OCI-LY3 (cell line): ENCODE measurements around the gene BNC2.

Experiments used
- H2AFZ ChIP-seq: fragments of 200-600, 300-600 bp; shearing (Covaris generic); 2 replicates; pipeline ENCODE4 v1.6.0; 2014; ENCODE audit warnings: antibody characterized with exemption, low read depth, low read length
- H3K27ac ChIP-seq: fragments of 200-600, 300-600 bp; sonication (generic); 2 replicates; pipeline ENCODE4 v1.5.1; 2014; ENCODE audit warnings: mild to moderate bottlenecking, low read length, moderate library complexity, mixed read lengths
- H3K27me3 ChIP-seq: fragments of 200-600, 300-600 bp; sonication (generic); 2 replicates; pipeline ENCODE4 v1.6.1; 2014; ENCODE audit warnings: low read depth, low read length, mixed read lengths
- H3K36me3 ChIP-seq: fragments of 200-600, 300-600 bp; sonication (generic); replicated peaks from 2 replicates; pipeline ENCODE3; 2014; ENCODE audit warnings: low read depth, low read length, mixed read lengths
- H3K4me1 ChIP-seq: fragments of 300-600, 200-600 bp; sonication (generic); 2 replicates; pipeline ENCODE4 v1.6.1; 2014; ENCODE audit warnings: low read length, mixed read lengths
- H3K4me2 ChIP-seq: fragments of 200-600, 300-600 bp; sonication (generic); 2 replicates; pipeline ENCODE4 v1.6.1; 2014; ENCODE audit warnings: low read length, mixed read lengths
- H3K4me3 ChIP-seq: fragments of 300-600, 200-600 bp; sonication (generic); 2 replicates; pipeline ENCODE4 v1.5.1; 2014; ENCODE audit warnings: antibody characterized with exemption, mild to moderate bottlenecking, low read length, moderate library complexity
- H3K79me2 ChIP-seq: fragments of 300-600, 200-600 bp; shearing (Covaris generic); 2 replicates; pipeline ENCODE4 v1.6.1; 2014; ENCODE audit warnings: mild to moderate bottlenecking, low read length, mixed read lengths
- H3K9ac ChIP-seq: fragments of 300-600, 200-600 bp; shearing (Covaris generic); 2 replicates; pipeline ENCODE4 v1.6.0; 2014; ENCODE audit warnings: mild to moderate bottlenecking, low read length, moderate library complexity
- H3K9me3 ChIP-seq: fragments of 200-600, 300-600 bp; shearing (Covaris generic); 2 replicates; pipeline ENCODE4 v1.6.1; 2014; ENCODE audit warnings: low read length, mixed read lengths; ENCODE audit not compliant: insufficient read depth
- H4K20me1 ChIP-seq: fragments of 200-600, 300-600 bp; sonication (generic); 2 replicates; pipeline ENCODE4 v1.6.1; 2016; ENCODE audit warnings: low read length, mixed read lengths; ENCODE audit not compliant: insufficient read depth
- CTCF ChIP-seq: fragments of 200-600, 300-600 bp; sonication (generic); IDR thresholded peaks from 2 replicates; pipeline ENCODE4 v1.5.1; 2014; ENCODE audit warnings: antibody characterized with exemption, low read length, low read depth
- EZH2phosphoT487 ChIP-seq: fragments of 200-600 bp; shearing (Covaris generic); IDR thresholded peaks from 2 replicates; pipeline ENCODE4 v1.6.1; 2018; ENCODE audit warnings: antibody characterized with exemption, mixed run types, low read depth

BNC2 gene

GRCh38 chr9:16602494-16602893 lies 268.0 kb downstream of the BNC2 start:
- Histone ChIP-seq H3K9ac (no peak overlapping the region), H3K4me2 (no peak overlapping the region), H3K27me3 (no peaks in the 10 kb centered on the region)

GRCh38 chr9:16601991-16602390 lies 268.5 kb downstream of the BNC2 start:
- no peaks in the 10 kb centered on the region for H3K9me3 ChIP-seq
- H3K36me3 ChIP-seq, result no peaks in the 10 kb centered on the region
- no peak overlapping the region for H2AFZ ChIP-seq
- TF ChIP-seq CTCF, result no peak
- no peak overlapping the region for H3K4me2 ChIP-seq
- H3K4me3 ChIP-seq, result no peak overlapping the region
- H3K27me3 ChIP-seq, result no peaks in the 10 kb centered on the region
- no peak overlapping the region for H3K9ac ChIP-seq
- no peaks in the 10 kb centered on the region for H3K79me2 ChIP-seq
- H3K4me1 ChIP-seq, result no peaks in the 10 kb centered on the region
- no peak overlapping the region for H3K27ac ChIP-seq
- no peaks in the 10 kb centered on the region for H4K20me1 ChIP-seq

More at GRCh38 chr9:16602494-16602893, 268.0 kb downstream of the BNC2 start:
- TF ChIP-seq CTCF (no peak), EZH2phosphoT487 (no peak)
- H3K4me1 ChIP-seq, result no peaks in the 10 kb centered on the region
- H3K9me3 ChIP-seq, result no peaks in the 10 kb centered on the region
- no peaks in the 10 kb centered on the region for H3K36me3 ChIP-seq
- no peak overlapping the region for H3K27ac ChIP-seq
- H3K4me3 ChIP-seq, result no peak overlapping the region
- H3K79me2 ChIP-seq, result no peaks in the 10 kb centered on the region
- no peaks in the 10 kb centered on the region for H4K20me1 ChIP-seq
- no peak overlapping the region for H2AFZ ChIP-seq

- Histone ChIP-seq H3K27ac (no peak overlapping the region), H3K4me1 (no peaks in the 10 kb centered on the region), H3K36me3 (no peaks in the 10 kb centered on the region), H2AFZ (no peak overlapping the region), H3K4me2 (no peak overlapping the region), H3K4me3 (no peak overlapping the region), H3K9ac (no peak overlapping the region), H3K9me3 (no peaks in the 10 kb centered on the region), H4K20me1 (no peaks in the 10 kb centered on the region), H3K79me2 (no peaks in the 10 kb centered on the region), H3K27me3 (no peaks in the 10 kb centered on the region)
- TF ChIP-seq EZH2phosphoT487, result no peak
- no peak for TF ChIP-seq CTCF
Measured at GRCh38 chr9:16598316-16598715, 272.2 kb downstream of the BNC2 start.

- TF ChIP-seq CTCF, result no peak
- TF ChIP-seq EZH2phosphoT487, result no peak
- Histone ChIP-seq H3K36me3 (no peaks in the 10 kb centered on the region), H3K9me3 (no peaks in the 10 kb centered on the region), H3K79me2 (no peaks in the 10 kb centered on the region), H3K27ac (no peak overlapping the region), H2AFZ (no peak overlapping the region), H3K9ac (no peak overlapping the region), H4K20me1 (no peaks in the 10 kb centered on the region), H3K4me1 (no peaks in the 10 kb centered on the region), H3K4me2 (no peak overlapping the region), H3K4me3 (no peak overlapping the region), H3K27me3 (no peaks in the 10 kb centered on the region)
Measured at GRCh38 chr9:16597136-16597535, 273.3 kb downstream of the BNC2 start.
